Common myeloid progenitor, CD34-positive (primary cell): ENCODE results near the gene TFF3.
"Not testable (repeated sequence)": the region's sequence is repeated elsewhere in the genome, so short reads cannot be mapped to it uniquely, and the experiment has no call there.

Experiments
- CTCF ChIA-PET: fragments of 350-600 bp; sonication (Branson Sonifier 250); formaldehyde crosslinking; loops from one replicate; lab custom pipeline; 2021; ENCODE audit warnings: antibody characterized with exemption; lab: Charles Lee
- POLR2A ChIA-PET: fragments of 350-600 bp; sonication (Branson Sonifier 250); formaldehyde crosslinking; loops from one replicate; lab custom pipeline; 2021; ENCODE audit warnings: antibody characterized with exemption; lab: Charles Lee
- DNase-seq, 3 donors: peaks; one replicate each; pipeline versions ENCODE4 v3.0.0 to v3.0.0-alpha.2; 2013
- H3K27ac ChIP-seq, 2 experiments: 1 replicate in 1 of 2; 2 replicates in 1 of 2; pipeline ENCODE4 v1.7.0; 2013; ENCODE audit warnings: inconsistent platforms in 2 of 2, low read length in 2 of 2, mild to moderate bottlenecking in 2 of 2, low read depth in 1 of 2, moderate library complexity in 1 of 2; ENCODE audit not compliant: severe bottlenecking in 2 of 2, insufficient read depth in 1 of 2, poor library complexity in 1 of 2
- H3K27me3 ChIP-seq, 5 experiments: replicated peaks in 2 of 5; 1 replicate in 3 of 5; 2 replicates in 2 of 5; pipeline versions ENCODE4 v1.6.1 to v1.7.0; 2013; ENCODE audit warnings: low read length in 4 of 5, mild to moderate bottlenecking in 2 of 5, moderate library complexity in 2 of 5, inconsistent platforms in 1 of 5; ENCODE audit not compliant: insufficient read depth in 5 of 5, control insufficient read depth in 4 of 5
- H3K36me3 ChIP-seq, 4 experiments: 1 replicate in 2 of 4; 2 replicates in 2 of 4; pipeline versions ENCODE4 v1.6.1 to v1.7.0; 2013; ENCODE audit warnings: low read length in 3 of 4, control low read depth in 1 of 4, mild to moderate bottlenecking in 1 of 4; ENCODE audit not compliant: control insufficient read depth in 4 of 4, insufficient read depth in 4 of 4
- H3K4me1 ChIP-seq, 4 experiments: 1 replicate in 3 of 4; 2 replicates in 1 of 4; pipeline versions ENCODE4 v1.6.1 to v1.7.1; 2013; ENCODE audit warnings: low read length in 3 of 4, mild to moderate bottlenecking in 3 of 4, control low read depth in 1 of 4, inconsistent platforms in 1 of 4, moderate library complexity in 1 of 4; ENCODE audit not compliant: control insufficient read depth in 4 of 4, insufficient read depth in 4 of 4; ENCODE audit errors: control extremely low read depth in 1 of 4
- H3K4me3 ChIP-seq, 7 experiments: 1 replicate in 4 of 7; 2 replicates in 3 of 7; pipeline versions ENCODE4 v1.5.1 to v1.7.0; 2013; ENCODE audit warnings: mild to moderate bottlenecking in 7 of 7, low read length in 6 of 7, moderate library complexity in 6 of 7, inconsistent platforms in 2 of 7, low read depth in 2 of 7, control low read depth in 1 of 7; ENCODE audit not compliant: insufficient read depth in 4 of 7, control insufficient read depth in 1 of 7; ENCODE audit errors: extremely low read depth in 1 of 7
- H3K9me3 ChIP-seq, 5 experiments: 1 replicate in 4 of 5; 2 replicates in 1 of 5; pipeline versions ENCODE4 v1.6.1 to v1.7.1; 2013; ENCODE audit warnings: low read length in 4 of 5, mild to moderate bottlenecking in 2 of 5, inconsistent platforms in 1 of 5, low read depth in 1 of 5, moderate library complexity in 1 of 5; ENCODE audit not compliant: control insufficient read depth in 4 of 5, insufficient read depth in 2 of 5; ENCODE audit errors: control extremely low read depth in 1 of 5
- WGBS: methylation state at CpG from one replicate; pipeline ENCODE4 v1.1.5; 2013; ENCODE audit not compliant: insufficient coverage; 5-methylcytosine and 5-hydroxymethylcytosine counted together

Gene TFF3

GRCh38 chr21:42296501-42296900, 18.7 kb downstream of the TFF3 start:
- CTCF ChIA-PET: interaction anchor here (0.7 to 4.7 kb wide), 7 partner anchors 13 to 158 kb away, joined by 3 to 21 read pairs (median 4); partner anchors contain the start of gene TFF3
- no peaks in the 10 kb centered on the region for H3K9me3 ChIP-seq
- H3K36me3 ChIP-seq: peaks cover 6 to 59% (median 23%) of the 10 kb centered on the region in 4 experiments
- no peak overlapping the region for H3K4me3 ChIP-seq
- POLR2A ChIA-PET: no interaction called here
- no peak overlapping the region for H3K27ac ChIP-seq
- H3K4me1 ChIP-seq: peaks cover 0 to 16% (median 5%) of the 10 kb centered on the region in 4 experiments
- H3K27me3 ChIP-seq: no peaks in the 10 kb centered on the region
- DNase-seq: no peak
- WGBS: 86% methylated on average over 6 of the region's 7 CpGs

DNA sequence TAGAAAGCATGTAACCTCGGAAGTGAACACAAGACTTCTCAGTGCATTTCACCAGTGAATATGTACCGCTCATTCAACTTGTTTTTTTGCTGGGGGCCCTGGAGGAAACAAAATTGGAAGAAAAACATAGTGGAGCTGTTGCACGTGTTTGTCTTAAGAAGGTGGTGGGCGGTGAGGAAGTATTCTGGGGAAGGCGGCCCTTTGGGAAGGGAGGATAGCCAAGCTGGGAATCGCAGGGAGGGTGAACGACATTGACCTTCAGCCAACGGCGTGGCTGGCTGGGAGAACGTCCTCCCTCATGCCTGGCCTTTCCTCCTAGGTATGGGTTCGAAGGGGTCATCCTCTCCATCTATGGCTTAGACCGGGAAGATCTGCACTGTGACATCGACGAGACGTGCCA, 19.4 kb downstream of the TFF3 start:
- H3K9me3 ChIP-seq: no peaks in the 10 kb centered on the region
- peaks cover 6 to 64% (median 24%) of the 10 kb centered on the region in 4 experiments for H3K36me3 ChIP-seq
- WGBS: 91% methylated on average over 15 of the region's 15 CpGs
- peaks cover 0 to 9% (median 1%) of the 10 kb centered on the region in 4 experiments for H3K4me1 ChIP-seq
- H3K27me3 ChIP-seq: no peaks in the 10 kb centered on the region
- no peak overlapping the region for H3K27ac ChIP-seq
- no peak for DNase-seq
- H3K4me3 ChIP-seq: no peak overlapping the region
- CTCF ChIA-PET: interaction anchor here (1.4 to 4.7 kb wide), 3 partner anchors 14 to 142 kb away, joined by 3 to 21 read pairs (median 4); partner anchors contain the start of gene TFF3
- POLR2A ChIA-PET: interaction anchor here (0.6 kb wide), 1 partner anchor 216 kb away, joined by 3 read pairs; no protein-coding TSS in a partner anchor

GRCh38 chr21:42294273-42294880, 20.8 kb downstream of the TFF3 start:
- 95% methylated on average over 21 of the region's 22 CpGs for WGBS
- peaks cover 6 to 76% (median 30%) of the 10 kb centered on the region in 4 experiments for H3K36me3 ChIP-seq
- H3K27me3 ChIP-seq: no peaks in the 10 kb centered on the region
- no peak for DNase-seq
- H3K4me1 ChIP-seq: peaks cover 0 to 4% (median under 1%) of the 10 kb centered on the region in 4 experiments
- no peak overlapping the region for H3K4me3 ChIP-seq
- ChIA-PET CTCF (no interaction called here), POLR2A (no interaction called here)
- H3K27ac ChIP-seq: no peak overlapping the region
- no peaks in the 10 kb centered on the region for H3K9me3 ChIP-seq

DNA sequence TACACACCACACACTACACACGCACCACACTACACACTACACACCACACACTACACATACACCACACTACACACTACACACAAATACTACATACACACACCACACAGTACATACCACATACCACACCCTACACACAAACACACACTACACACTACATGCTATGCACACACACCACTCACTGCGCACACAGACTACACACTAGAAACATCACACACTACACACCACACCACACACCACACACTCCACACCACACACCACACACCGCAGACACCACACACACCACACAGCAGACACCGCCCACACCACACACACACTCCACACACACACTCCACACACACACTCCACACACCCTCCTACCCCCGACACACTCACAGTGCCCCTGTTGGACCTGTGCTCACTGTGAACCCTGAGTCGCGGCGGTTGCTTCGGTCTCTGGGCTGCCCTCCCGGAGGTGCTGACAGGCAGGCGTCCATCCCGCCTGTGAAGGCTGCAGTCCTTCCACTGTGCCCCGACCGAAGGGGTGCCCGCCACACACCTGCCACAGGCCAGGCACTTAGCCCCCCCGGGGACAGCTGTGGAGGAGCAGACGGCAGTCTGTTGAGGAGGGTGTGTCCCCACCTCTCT, 21.4 kb downstream of the TFF3 start:
- DNase-seq: peak in 1 of 3 donors; percentile 54
- H3K4me1 ChIP-seq: no peaks in the 10 kb centered on the region
- no peak overlapping the region for H3K27ac ChIP-seq
- 99% methylated on average over 12 of the region's 17 CpGs for WGBS
- H3K36me3 ChIP-seq: peaks cover 6 to 82% (median 36%) of the 10 kb centered on the region in 4 experiments
- H3K9me3 ChIP-seq: peaks cover 0 to 3% (median 0%) of the 10 kb centered on the region in 5 experiments
- H3K27me3 ChIP-seq: no peaks in the 10 kb centered on the region
- ChIA-PET POLR2A (no interaction called here), CTCF (no interaction called here)
- no peak overlapping the region for H3K4me3 ChIP-seq

GRCh38 chr21:42292563-42293142, 22.6 kb downstream of the TFF3 start:
- H3K27ac ChIP-seq, H3K27me3 ChIP-seq, CTCF ChIA-PET, H3K4me3 ChIP-seq, H3K9me3 ChIP-seq, H3K4me1 ChIP-seq, DNase-seq, POLR2A ChIA-PET: not testable (repeated sequence)
- 80% methylated on average over 1 of the region's 4 CpGs for WGBS
- peaks cover 6 to 90% (median 42%) of the 10 kb centered on the region in 4 experiments for H3K36me3 ChIP-seq

DNA sequence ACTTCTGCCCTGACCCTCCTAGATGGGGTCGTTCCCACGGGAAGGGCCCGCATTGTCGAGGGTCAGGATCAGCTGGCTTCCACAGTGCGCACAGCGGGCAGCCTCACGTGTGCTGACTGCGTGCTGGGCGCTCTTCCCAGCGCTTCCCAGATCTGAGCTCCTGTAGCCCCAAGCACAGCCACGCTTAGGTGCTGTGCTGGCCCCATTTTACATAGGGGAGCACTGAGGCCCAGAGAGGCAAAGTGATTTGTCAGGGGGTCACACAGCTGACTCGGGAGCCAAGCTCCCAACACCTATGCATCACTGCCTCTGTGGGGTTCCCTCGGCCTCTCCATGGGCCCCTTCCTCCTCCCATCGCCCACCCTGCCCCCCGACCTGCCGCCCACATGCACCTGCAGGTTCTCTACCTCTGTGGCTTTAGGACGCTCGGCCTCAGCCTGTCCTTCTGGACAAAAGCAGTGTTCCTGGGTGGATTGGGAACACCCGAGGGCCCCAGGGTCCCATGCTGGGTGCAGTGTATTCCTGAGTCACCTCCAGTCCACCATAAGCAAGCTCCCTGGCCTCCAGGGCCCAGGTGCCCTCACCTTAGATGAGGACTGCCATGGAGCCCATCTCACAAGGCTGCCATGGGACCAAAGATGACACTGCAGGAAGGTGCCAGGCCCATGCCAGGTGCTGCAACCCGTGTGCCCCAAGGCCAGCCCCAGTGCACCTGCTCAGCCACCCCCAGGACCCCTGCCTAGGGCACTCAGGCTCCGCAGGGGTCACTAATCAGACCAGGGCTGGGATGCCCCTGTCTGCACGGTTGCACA, 23.3 kb downstream of the TFF3 start:
- Histone ChIP-seq H3K36me3 (peaks cover 6 to 91% (median 40%) of the 10 kb centered on the region in 4 experiments), H3K9me3 (peaks cover 0 to 3% (median 0%) of the 10 kb centered on the region in 5 experiments), H3K4me3 (no peak overlapping the region), H3K4me1 (no peaks in the 10 kb centered on the region), H3K27ac (no peak overlapping the region), H3K27me3 (no peaks in the 10 kb centered on the region)
- peak in 1 of 3 donors; percentile 70 for DNase-seq
- POLR2A ChIA-PET: no interaction called here
- CTCF ChIA-PET: interaction anchor here (0.7 to 1.9 kb wide), 6 partner anchors 10 to 128 kb away, joined by 3 to 6 read pairs (median 4); no protein-coding TSS in a partner anchor
- 97% methylated on average over 14 of the region's 22 CpGs for WGBS
